K562 (cell line): ENCODE measurements around the gene TUBGCP6.

ENCODE experiments used
- ASH1L ChIP-seq: fragments of 450-650 bp; IDR thresholded peaks from 2 replicates; pipeline ENCODE4 v1.6.1; 2018; ENCODE audit warnings: borderline replicate concordance, mild to moderate bottlenecking, low read depth; ENCODE audit not compliant: partially characterized antibody
- FOXA1 ChIP-seq: fragments of 450-650 bp; IDR thresholded peaks from 2 replicates; pipeline ENCODE4 v1.6.1; 2016; ENCODE audit warnings: mild to moderate bottlenecking, borderline replicate concordance
- HOXB6 ChIP-seq: fragments of 250-450 bp; sonication (Bioruptor Pico); IDR thresholded peaks from 2 replicates; pipeline ENCODE4 v1.5.1; 2022; ENCODE audit warnings: mild to moderate bottlenecking, borderline replicate concordance
- POLR2A ChIP-seq: fragments of 450-650 bp; conservative IDR thresholded peaks from 2 replicates; pipeline ENCODE4 v1.6.1; 2016
- POLR2AphosphoS5 ChIP-seq: IDR thresholded peaks from 2 replicates; pipeline ENCODE4 v1.6.1; 2011; ENCODE audit warnings: mild to moderate bottlenecking, low read depth, low read length, moderate library complexity; ENCODE audit not compliant: control insufficient read depth, insufficient read depth
- RAD51 ChIP-seq: fragments of 450-650 bp; IDR thresholded peaks from 2 replicates; pipeline ENCODE4 v1.7.1; 2016; ENCODE audit warnings: low read depth, mild to moderate bottlenecking, borderline replicate concordance
- RCOR1 ChIP-seq, 2 experiments: IDR thresholded peaks; 2 replicates each; pipeline ENCODE4 v1.6.1; 2012; ENCODE audit warnings: low read depth in 2 of 2, low read length in 2 of 2, borderline replicate concordance in 1 of 2, improper control_type of control experiment in 1 of 2
- TAF15 ChIP-seq: fragments of 200-400 bp; formaldehyde crosslinking; IDR thresholded peaks from 2 replicates; pipeline ENCODE4 v1.6.1; 2017; ENCODE audit warnings: mild to moderate bottlenecking, low read depth, low read length, moderate library complexity
- ZFP36 ChIP-seq: fragments of 150-350 bp; IDR thresholded peaks from 2 replicates; pipeline ENCODE4 v1.6.1; 2018; ENCODE audit warnings: low read length, low read depth; ENCODE audit not compliant: partially characterized antibody
- ZNF584 ChIP-seq: fragments of 200-800 bp; sonication (Bioruptor generic); IDR thresholded peaks from 2 replicates; pipeline ENCODE4 v1.6.1; 2016; ENCODE audit warnings: low read depth, mild to moderate bottlenecking, missing genetic modification characterization, missing compliant biosample characterization
- ZNF830 ChIP-seq: fragments of 250-450 bp; sonication (Bioruptor Pico); IDR thresholded peaks from 2 replicates; pipeline ENCODE4 v1.5.0; 2021; ENCODE audit warnings: mild to moderate bottlenecking
- TF ChIP-seq, protein P1 (sequence below), 3 experiments: IDR thresholded peaks in 2 of 3; conservative IDR thresholded peaks in 1 of 3; 2 replicates each; pipeline ENCODE4 v1.5.1; 2011 to 2012; ENCODE audit warnings: low read length in 3 of 3, mild to moderate bottlenecking in 3 of 3, control low read depth in 2 of 3, improper control_type of control experiment in 1 of 3, inconsistent platforms in 1 of 3, low read depth in 1 of 3, mixed read lengths in 1 of 3, moderate library complexity in 1 of 3; ENCODE audit not compliant: insufficient read depth in 2 of 3
- TF ChIP-seq, protein P2 (sequence below): sonication (generic); formaldehyde crosslinking; IDR thresholded peaks from 2 replicates; pipeline ENCODE4 v1.8.0; 2023; ENCODE audit warnings: mild to moderate bottlenecking, missing genetic modification reagents
- TF ChIP-seq, protein P3 (sequence below): sonication (generic); formaldehyde crosslinking; IDR thresholded peaks from 2 replicates; pipeline ENCODE4 v1.8.1; 2023; ENCODE audit warnings: mild to moderate bottlenecking, missing genetic modification reagents

DNA sequence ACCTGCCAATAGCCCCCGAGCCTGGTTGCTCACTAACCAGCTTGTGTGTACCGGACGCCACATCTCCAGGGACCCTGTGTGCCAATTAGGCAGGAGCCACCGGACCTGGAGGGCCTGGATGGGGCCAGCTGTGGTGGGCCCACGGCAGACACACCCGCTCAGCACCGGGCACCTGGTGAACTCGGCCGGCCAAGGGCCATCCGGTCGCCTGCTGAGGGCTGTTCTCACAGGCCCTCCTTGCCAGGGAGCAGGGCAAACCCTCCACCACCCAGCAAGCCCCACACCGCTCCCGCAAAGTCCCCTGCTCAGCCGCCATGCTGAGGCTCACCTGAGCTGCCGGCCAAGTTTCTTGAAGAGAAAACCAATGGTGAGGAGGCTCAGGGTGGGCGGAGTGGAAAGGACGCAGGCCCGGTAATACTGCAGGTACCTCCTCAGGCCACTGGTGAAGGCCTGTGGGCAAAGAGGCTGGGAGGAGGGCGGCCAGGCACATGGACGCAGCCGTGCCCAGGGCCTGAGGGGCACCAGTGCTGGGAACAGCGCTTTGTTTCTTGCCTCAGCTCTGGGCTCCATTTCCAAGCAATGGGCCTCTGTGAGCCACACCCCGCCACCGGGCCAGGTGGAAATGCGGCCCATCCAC lies 17.1 kb downstream of the TUBGCP6 start:
- no peak for TF ChIP-seq POLR2A
- TF ChIP-seq ZNF584, result no peak
- no peak for TF ChIP-seq ASH1L
- no peak for TF ChIP-seq HOXB6
- TF ChIP-seq, protein P1, sequence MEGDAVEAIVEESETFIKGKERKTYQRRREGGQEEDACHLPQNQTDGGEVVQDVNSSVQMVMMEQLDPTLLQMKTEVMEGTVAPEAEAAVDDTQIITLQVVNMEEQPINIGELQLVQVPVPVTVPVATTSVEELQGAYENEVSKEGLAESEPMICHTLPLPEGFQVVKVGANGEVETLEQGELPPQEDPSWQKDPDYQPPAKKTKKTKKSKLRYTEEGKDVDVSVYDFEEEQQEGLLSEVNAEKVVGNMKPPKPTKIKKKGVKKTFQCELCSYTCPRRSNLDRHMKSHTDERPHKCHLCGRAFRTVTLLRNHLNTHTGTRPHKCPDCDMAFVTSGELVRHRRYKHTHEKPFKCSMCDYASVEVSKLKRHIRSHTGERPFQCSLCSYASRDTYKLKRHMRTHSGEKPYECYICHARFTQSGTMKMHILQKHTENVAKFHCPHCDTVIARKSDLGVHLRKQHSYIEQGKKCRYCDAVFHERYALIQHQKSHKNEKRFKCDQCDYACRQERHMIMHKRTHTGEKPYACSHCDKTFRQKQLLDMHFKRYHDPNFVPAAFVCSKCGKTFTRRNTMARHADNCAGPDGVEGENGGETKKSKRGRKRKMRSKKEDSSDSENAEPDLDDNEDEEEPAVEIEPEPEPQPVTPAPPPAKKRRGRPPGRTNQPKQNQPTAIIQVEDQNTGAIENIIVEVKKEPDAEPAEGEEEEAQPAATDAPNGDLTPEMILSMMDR (IDR thresholded peaks at IDR 0.05 in 2 of 3, conservative IDR thresholded peaks at IDR 0.05 in 1 of 3; ENCODE audit: insufficient read depth in 2 of 3, low read depth in 1 of 3, low read length in 3 of 3), result no peak
- TF ChIP-seq RCOR1 (IDR thresholded peaks at IDR 0.05; ENCODE audit: borderline replicate concordance in 1 of 2, low read depth in 2 of 2, low read length in 2 of 2), result no peak
- no peak for TF ChIP-seq RAD51
- TF ChIP-seq, protein P2, sequence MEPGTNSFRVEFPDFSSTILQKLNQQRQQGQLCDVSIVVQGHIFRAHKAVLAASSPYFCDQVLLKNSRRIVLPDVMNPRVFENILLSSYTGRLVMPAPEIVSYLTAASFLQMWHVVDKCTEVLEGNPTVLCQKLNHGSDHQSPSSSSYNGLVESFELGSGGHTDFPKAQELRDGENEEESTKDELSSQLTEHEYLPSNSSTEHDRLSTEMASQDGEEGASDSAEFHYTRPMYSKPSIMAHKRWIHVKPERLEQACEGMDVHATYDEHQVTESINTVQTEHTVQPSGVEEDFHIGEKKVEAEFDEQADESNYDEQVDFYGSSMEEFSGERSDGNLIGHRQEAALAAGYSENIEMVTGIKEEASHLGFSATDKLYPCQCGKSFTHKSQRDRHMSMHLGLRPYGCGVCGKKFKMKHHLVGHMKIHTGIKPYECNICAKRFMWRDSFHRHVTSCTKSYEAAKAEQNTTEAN (CRISPR knock-in tag), result no peak
- no peak for TF ChIP-seq ZNF830 (CRISPR knock-in tag)
- TF ChIP-seq FOXA1, result no peak
- TF ChIP-seq POLR2AphosphoS5, result no peak
- TF ChIP-seq, protein P3, sequence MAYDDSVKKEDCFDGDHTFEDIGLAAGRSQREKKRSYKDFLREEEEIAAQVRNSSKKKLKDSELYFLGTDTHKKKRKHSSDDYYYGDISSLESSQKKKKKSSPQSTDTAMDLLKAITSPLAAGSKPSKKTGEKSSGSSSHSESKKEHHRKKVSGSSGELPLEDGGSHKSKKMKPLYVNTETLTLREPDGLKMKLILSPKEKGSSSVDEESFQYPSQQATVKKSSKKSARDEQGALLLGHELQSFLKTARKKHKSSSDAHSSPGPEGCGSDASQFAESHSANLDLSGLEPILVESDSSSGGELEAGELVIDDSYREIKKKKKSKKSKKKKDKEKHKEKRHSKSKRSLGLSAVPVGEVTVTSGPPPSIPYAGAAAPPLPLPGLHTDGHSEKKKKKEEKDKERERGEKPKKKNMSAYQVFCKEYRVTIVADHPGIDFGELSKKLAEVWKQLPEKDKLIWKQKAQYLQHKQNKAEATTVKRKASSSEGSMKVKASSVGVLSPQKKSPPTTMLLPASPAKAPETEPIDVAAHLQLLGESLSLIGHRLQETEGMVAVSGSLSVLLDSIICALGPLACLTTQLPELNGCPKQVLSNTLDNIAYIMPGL (CRISPR knock-in tag), result no peak
- no peak for TF ChIP-seq TAF15
- no peak for TF ChIP-seq ZFP36
